ENCODE measurements around the gene NCOA6. TPM values are rescaled to one million over a fixed set of nuclear protein-coding genes. Genes with fewer than 3 reads are reported as not detected.
"Not testable (repeated sequence)": the region's sequence is repeated elsewhere in the genome, so short reads cannot be mapped to it uniquely, and the experiment has no call there.

The NCOA6 gene
- total RNA-seq, 1 donor: 11.3 TPM

GRCh38 chr20:34798328-34798727 is 27.1 kb downstream of the NCOA6 start:
- no peak for DNase-seq (ENCODE audit: low read depth)
- no peak for TF ChIP-seq CTCF (IDR thresholded peaks at IDR 0.05; ENCODE audit: insufficient read depth, low read length)
- no peak overlapping the region for H3K4me3 ChIP-seq (ENCODE audit: low read depth, low read length)

GRCh38 chr20:34797012-34797995 is 28.1 kb downstream of the NCOA6 start:
- no peak for TF ChIP-seq CTCF (IDR thresholded peaks at IDR 0.05; ENCODE audit: insufficient read depth, low read length)
- no peak overlapping the region for H3K4me3 ChIP-seq (ENCODE audit: low read depth, low read length)
- no peak for DNase-seq (ENCODE audit: low read depth)

- TF ChIP-seq CTCF (IDR thresholded peaks at IDR 0.05; ENCODE audit: insufficient read depth, low read length): no peak
- H3K4me3 ChIP-seq (ENCODE audit: low read depth, low read length): no peak overlapping the region
- DNase-seq (ENCODE audit: low read depth): no peak
Measured at GRCh38 chr20:34794006-34794585, 31.4 kb downstream of the NCOA6 start.

- TF ChIP-seq CTCF (IDR thresholded peaks at IDR 0.05; ENCODE audit: insufficient read depth, low read length): no peak
- no peak for DNase-seq (ENCODE audit: low read depth)
- H3K4me3 ChIP-seq (ENCODE audit: low read depth, low read length): no peak overlapping the region
Measured at GRCh38 chr20:34792687-34793363, 32.6 kb downstream of the NCOA6 start.

GRCh38 chr20:34791289-34792020 is 34.0 kb downstream of the NCOA6 start:
- TF ChIP-seq CTCF (IDR thresholded peaks at IDR 0.05; ENCODE audit: insufficient read depth, low read length): no peak
- peak; percentile 92 for DNase-seq (ENCODE audit: low read depth)

GRCh38 chr20:34781220-34781619 is 44.2 kb downstream of the NCOA6 start:
- no peak overlapping the region for H3K4me3 ChIP-seq (ENCODE audit: low read depth, low read length)
- TF ChIP-seq CTCF (IDR thresholded peaks at IDR 0.05; ENCODE audit: insufficient read depth, low read length): no peak
- DNase-seq (ENCODE audit: low read depth): no peak

More at GRCh38 chr20:34791289-34792020, 34.0 kb downstream of the NCOA6 start:
- no peak overlapping the region for H3K4me3 ChIP-seq (ENCODE audit: low read depth, low read length)

- DNase-seq (ENCODE audit: low read depth); H3K4me3 ChIP-seq (ENCODE audit: low read depth, low read length): not testable (repeated sequence)
Measured at GRCh38 chr20:34780291-34780690, 45.2 kb downstream of the NCOA6 start.
